ENCODE data around the gene SMARCA5. TPM values are rescaled to one million over a fixed set of nuclear protein-coding genes. Genes with fewer than 3 reads are reported as not detected.

The SMARCA5 gene
- total RNA-seq, 1 experiment from 2014 or later, result 107 TPM

DNA sequence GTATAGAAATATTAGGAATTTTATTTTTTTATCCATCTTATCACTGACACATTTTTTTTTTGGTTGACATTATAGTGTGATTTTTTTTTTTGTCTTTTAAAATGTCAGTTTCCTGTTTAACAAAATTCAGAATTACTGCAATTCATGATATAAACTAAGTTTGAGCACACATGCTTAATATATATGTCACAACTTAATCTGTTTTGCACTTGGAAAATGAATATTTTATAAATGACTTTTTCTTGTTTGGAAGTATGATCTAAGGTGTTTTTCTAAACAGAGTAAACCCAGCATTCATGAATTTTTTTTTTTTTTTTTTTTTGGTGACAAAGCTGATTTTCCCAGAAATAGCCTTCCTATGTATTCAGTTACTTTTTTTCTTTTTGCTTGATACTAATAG, 2.4 kb downstream of the SMARCA5 start:
- peaks cover 24% of the 10 kb centered on the region for H3K79me2 ChIP-seq (ENCODE audit: insufficient read depth, low read length)
- no peak overlapping the region for H4K8ac ChIP-seq (replicated peaks; ENCODE audit: insufficient read length, low read depth, low read length)
- H3K18ac ChIP-seq (ENCODE audit: insufficient read length, low read depth, low read length), result no peak overlapping the region
- Mint-ChIP-seq H3K27me3 (ENCODE audit: low read depth) (peaks cover 2% of the 10 kb centered on the region; the same call in 1 of the 2 replicates), H3K9me3 (no peaks in the 10 kb centered on the region), H3K36me3 (ENCODE audit: insufficient read depth in 1 of 3, low read depth in 3 of 3) (peaks cover 13 to 57% (median 55%) of the 10 kb centered on the region in 3 experiments; a peak in 6 of 7 replicates), H3K27ac (0 out of 7 replicates have a peak overlapping the region, but pooled peaks of 1 of the 3 experiments have one; percentile 28), H3K4me1 (peaks cover 16 to 22% of the 10 kb centered on the region in 2 experiments), H3K4me3 (peak overlapping the region; percentile 69 to 96)
- no peak overlapping the region for H3K4me2 ChIP-seq (ENCODE audit: insufficient read depth, insufficient read length, low read length)
- H2AK5ac ChIP-seq (ENCODE audit: insufficient read length, low read length), result no peak overlapping the region
- no peak for DNase-seq
- H3K79me1 ChIP-seq (ENCODE audit: insufficient read depth, low read depth, low read length, poor library complexity, severe bottlenecking), result no peaks in the 10 kb centered on the region
- no peak overlapping the region for H4K91ac ChIP-seq (ENCODE audit: insufficient read length, low read depth, low read length)
- H4K20me1 ChIP-seq (ENCODE audit: control insufficient read depth, insufficient read depth, insufficient read length), result no peaks in the 10 kb centered on the region
- TF ChIP-seq, protein P1, sequence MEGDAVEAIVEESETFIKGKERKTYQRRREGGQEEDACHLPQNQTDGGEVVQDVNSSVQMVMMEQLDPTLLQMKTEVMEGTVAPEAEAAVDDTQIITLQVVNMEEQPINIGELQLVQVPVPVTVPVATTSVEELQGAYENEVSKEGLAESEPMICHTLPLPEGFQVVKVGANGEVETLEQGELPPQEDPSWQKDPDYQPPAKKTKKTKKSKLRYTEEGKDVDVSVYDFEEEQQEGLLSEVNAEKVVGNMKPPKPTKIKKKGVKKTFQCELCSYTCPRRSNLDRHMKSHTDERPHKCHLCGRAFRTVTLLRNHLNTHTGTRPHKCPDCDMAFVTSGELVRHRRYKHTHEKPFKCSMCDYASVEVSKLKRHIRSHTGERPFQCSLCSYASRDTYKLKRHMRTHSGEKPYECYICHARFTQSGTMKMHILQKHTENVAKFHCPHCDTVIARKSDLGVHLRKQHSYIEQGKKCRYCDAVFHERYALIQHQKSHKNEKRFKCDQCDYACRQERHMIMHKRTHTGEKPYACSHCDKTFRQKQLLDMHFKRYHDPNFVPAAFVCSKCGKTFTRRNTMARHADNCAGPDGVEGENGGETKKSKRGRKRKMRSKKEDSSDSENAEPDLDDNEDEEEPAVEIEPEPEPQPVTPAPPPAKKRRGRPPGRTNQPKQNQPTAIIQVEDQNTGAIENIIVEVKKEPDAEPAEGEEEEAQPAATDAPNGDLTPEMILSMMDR (conservative IDR thresholded peaks at IDR 0.05), result no peak
- H3K23me2 ChIP-seq (ENCODE audit: insufficient read length, low read depth, low read length, poor library complexity, severe bottlenecking), result no peaks in the 10 kb centered on the region
- H3K4me1 ChIP-seq (ENCODE audit: insufficient read depth, low read length), result no peaks in the 10 kb centered on the region
- H3K9ac ChIP-seq (ENCODE audit: extremely low read depth, insufficient read length, low read length), result no peak overlapping the region
- H4K5ac ChIP-seq (ENCODE audit: insufficient read length, low read depth, low read length), result no peak overlapping the region
- no peak overlapping the region for H3T11ph ChIP-seq (ENCODE audit: low read length)
- H3K27ac ChIP-seq (ENCODE audit: insufficient read length, low read depth, low read length), result no peak overlapping the region
- H3K56ac ChIP-seq (ENCODE audit: insufficient read length, low read depth, low read length), result no peak overlapping the region
- no peak overlapping the region for H2BK12ac ChIP-seq (ENCODE audit: insufficient read length, low read depth, low read length)
- H3K23ac ChIP-seq (ENCODE audit: insufficient read length, low read depth, low read length), result no peak overlapping the region
- no peak overlapping the region for H2BK20ac ChIP-seq (ENCODE audit: low read depth, low read length, poor library complexity, severe bottlenecking)
- no peak overlapping the region for H2BK15ac ChIP-seq (ENCODE audit: low read depth, low read length)
- no peak overlapping the region for H2BK5ac ChIP-seq (ENCODE audit: insufficient read length, low read length)
- no peaks in the 10 kb centered on the region for H3K27me3 ChIP-seq (ENCODE audit: insufficient read depth, low read length)
- no peak overlapping the region for H3K4ac ChIP-seq (ENCODE audit: low read depth, low read length)
- no peak overlapping the region for H2AFZ ChIP-seq (ENCODE audit: low read length)
- H3K14ac ChIP-seq (ENCODE audit: insufficient read depth, low read length), result no peak overlapping the region
- no peaks in the 10 kb centered on the region for H3K9me3 ChIP-seq (ENCODE audit: control insufficient read depth, low read depth, low read length)
- H2BK120ac ChIP-seq (ENCODE audit: low read depth, low read length, poor library complexity, severe bottlenecking), result no peak overlapping the region

Measured in H9 (cell line).